Mesendoderm (in vitro differentiated cells): ENCODE data around the gene FOXP1.

ENCODE experiments used
- DNase-seq: peaks from one replicate; pipeline ENCODE4 v3.0.0; 2013
- H2AK5ac ChIP-seq: 2 replicates; pipeline ENCODE4 v1.6.1; 2013; ENCODE audit warnings: low read length, inconsistent platforms
- H2BK120ac ChIP-seq: 2 replicates; pipeline ENCODE4 v1.6.1; 2013; ENCODE audit warnings: low read depth, mild to moderate bottlenecking, low read length, moderate library complexity, mixed read lengths
- H2BK15ac ChIP-seq: replicated peaks from 2 replicates; pipeline ENCODE4 v1.6.1; 2013; ENCODE audit warnings: low read depth, mild to moderate bottlenecking, moderate library complexity
- H2BK5ac ChIP-seq: 2 replicates; pipeline ENCODE4 v1.6.1; 2013; ENCODE audit warnings: low read length, inconsistent platforms
- H3K18ac ChIP-seq: 2 replicates; pipeline ENCODE4 v1.6.1; 2013; ENCODE audit warnings: mild to moderate bottlenecking, low read length, mixed read lengths
- H3K23ac ChIP-seq: one replicate; pipeline ENCODE4 v1.6.1; 2013; ENCODE audit warnings: low read length
- H3K27ac ChIP-seq: 2 replicates; pipeline ENCODE4 v1.5.1; 2013; ENCODE audit warnings: low read depth, mild to moderate bottlenecking, inconsistent platforms, low read length, moderate library complexity
- H3K27me3 ChIP-seq: 2 replicates; pipeline ENCODE4 v1.6.1; 2013; ENCODE audit warnings: low read length, control low read depth, mild to moderate bottlenecking, inconsistent platforms; ENCODE audit not compliant: insufficient read depth, poor library complexity
- H3K36me3 ChIP-seq: 2 replicates; pipeline ENCODE4 v1.6.1; 2013; ENCODE audit warnings: low read length, inconsistent platforms; ENCODE audit not compliant: control insufficient read depth, insufficient read depth
- H3K4ac ChIP-seq: one replicate; pipeline ENCODE4 v1.6.1; 2013; ENCODE audit warnings: low read depth, mild to moderate bottlenecking, low read length, moderate library complexity
- H3K4me1 ChIP-seq: 2 replicates; pipeline ENCODE4 v1.6.1; 2013; ENCODE audit warnings: low read depth, low read length, inconsistent platforms; ENCODE audit not compliant: control insufficient read depth
- H3K4me2 ChIP-seq: 2 replicates; pipeline ENCODE4 v1.6.1; 2013; ENCODE audit warnings: low read length
- H3K4me3 ChIP-seq: 2 replicates; pipeline ENCODE4 v1.5.1; 2013; ENCODE audit warnings: mild to moderate bottlenecking, low read length
- H3K56ac ChIP-seq: one replicate; pipeline ENCODE4 v1.6.1; 2013; ENCODE audit warnings: low read length
- H3K79me1 ChIP-seq: 2 replicates; pipeline ENCODE4 v1.6.1; 2013; ENCODE audit warnings: low read length, inconsistent platforms
- H3K79me2 ChIP-seq: 2 replicates; pipeline ENCODE4 v1.6.1; 2013; ENCODE audit warnings: mild to moderate bottlenecking, low read length; ENCODE audit not compliant: control insufficient read depth, insufficient read depth
- H3K9ac ChIP-seq: 2 replicates; pipeline ENCODE4 v1.6.1; 2013; ENCODE audit warnings: low read length, inconsistent platforms
- H4K5ac ChIP-seq: one replicate; pipeline ENCODE4 v1.6.1; 2013; ENCODE audit warnings: low read length
- H4K8ac ChIP-seq: one replicate; pipeline ENCODE4 v1.6.1; 2013; ENCODE audit warnings: low read depth, mild to moderate bottlenecking, control low read depth, low read length, moderate library complexity
- WGBS: extraction: QIAGEN DNeasy Blood & Tissue Kit; methylation state at CpG from one replicate; pipeline ENCODE4 v1.1.7; 2013; ENCODE audit warnings: low lambda C conversion rate, missing lambda C conversion rate; ENCODE audit not compliant: insufficient coverage; ENCODE audit errors: extremely low coverage; 5-methylcytosine and 5-hydroxymethylcytosine counted together

FOXP1 gene

DNA sequence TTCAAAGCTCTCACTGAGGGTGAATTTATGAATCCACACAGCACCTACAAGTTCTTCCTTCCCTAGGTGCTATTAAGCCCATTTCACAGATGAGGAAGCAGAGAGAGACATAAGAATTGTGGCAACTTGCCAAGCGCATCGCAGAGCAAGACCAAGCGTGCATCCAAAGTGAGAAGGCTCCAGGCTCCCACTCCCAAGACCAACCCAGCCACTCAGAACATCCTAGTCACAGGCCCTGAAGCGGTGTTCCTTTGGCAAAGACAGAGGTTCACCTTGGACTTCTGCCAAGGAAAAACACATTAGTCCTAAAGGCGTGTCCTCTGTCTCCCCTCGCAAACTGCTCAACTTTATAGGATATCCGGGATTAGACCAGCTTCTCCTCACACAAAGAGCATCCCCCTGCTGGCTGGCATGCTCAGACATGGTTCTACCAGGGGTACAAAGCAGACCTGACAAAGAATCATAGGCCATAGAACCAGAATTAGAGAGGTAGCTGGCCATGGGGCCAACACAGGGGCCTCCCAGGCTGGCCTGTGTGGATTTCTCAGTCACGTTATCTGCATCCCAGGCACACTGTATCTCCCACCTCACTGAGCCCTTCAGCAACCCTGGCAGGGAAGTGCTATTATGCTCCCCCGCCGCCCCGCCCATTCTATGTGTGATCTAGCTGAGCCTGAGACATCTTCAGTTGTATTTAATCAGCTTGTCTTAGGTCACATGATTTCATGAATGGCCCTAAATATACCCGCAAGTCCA lies 160.2 kb downstream of the FOXP1 start:
- H3K18ac ChIP-seq: no peak overlapping the region
- H3K79me2 ChIP-seq: no peaks in the 10 kb centered on the region
- no peak overlapping the region for H3K4ac ChIP-seq
- no peak overlapping the region for H3K4me2 ChIP-seq
- H2BK5ac ChIP-seq: no peak overlapping the region
- H3K4me3 ChIP-seq: no peak overlapping the region
- H3K9ac ChIP-seq: no peak overlapping the region
- no peak overlapping the region for H3K23ac ChIP-seq
- H3K4me1 ChIP-seq: no peaks in the 10 kb centered on the region
- H3K27ac ChIP-seq: no peak overlapping the region
- no peak overlapping the region for H4K8ac ChIP-seq
- no peak overlapping the region for H2BK120ac ChIP-seq
- no peak overlapping the region for H2BK15ac ChIP-seq
- no peaks in the 10 kb centered on the region for H3K36me3 ChIP-seq
- DNase-seq: peak; percentile 46
- no peak overlapping the region for H3K56ac ChIP-seq
- no peaks in the 10 kb centered on the region for H3K79me1 ChIP-seq
- no peaks in the 10 kb centered on the region for H3K27me3 ChIP-seq
- no peak overlapping the region for H2AK5ac ChIP-seq
- no peak overlapping the region for H4K5ac ChIP-seq
- no CpG with 5 or more reads among the region's 12 CpGs for WGBS

DNA sequence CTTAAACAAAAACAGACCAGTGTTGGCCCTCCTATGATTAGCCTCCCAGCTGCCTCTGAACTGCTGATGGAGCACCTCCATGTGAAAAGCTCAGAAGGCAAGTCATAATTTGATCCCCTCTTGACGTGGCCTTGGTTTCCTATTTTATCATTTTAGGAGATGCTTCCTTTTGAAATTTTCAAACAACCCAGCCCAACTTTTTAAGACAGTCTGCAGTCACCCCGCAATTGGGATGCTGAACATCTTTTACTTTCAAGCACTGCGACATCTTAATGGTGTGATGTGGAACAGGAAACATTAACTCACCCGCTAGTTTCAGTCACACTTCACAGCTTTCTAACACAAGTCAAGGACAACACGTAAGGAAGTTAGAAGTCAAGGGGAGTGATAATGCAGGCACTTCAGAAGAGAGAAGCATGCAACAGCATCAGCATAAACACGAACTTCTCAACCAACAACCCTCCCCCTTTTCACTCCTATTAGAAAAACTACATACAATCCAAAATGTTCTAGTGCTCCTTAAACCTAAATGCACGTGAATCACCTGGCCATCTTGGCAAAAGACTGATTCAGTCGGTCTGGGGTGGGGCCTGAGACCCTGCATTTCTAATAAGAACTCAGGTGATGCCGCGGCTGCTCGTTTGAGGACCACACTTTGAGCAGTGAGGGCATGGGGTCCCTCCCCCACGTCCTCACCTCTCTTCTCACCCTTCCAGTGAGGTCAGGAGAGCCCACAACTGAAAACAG lies 161.5 kb downstream of the FOXP1 start:
- Histone ChIP-seq H4K8ac (no peak overlapping the region), H3K4me2 (no peak overlapping the region), H4K5ac (no peak overlapping the region), H3K79me2 (no peaks in the 10 kb centered on the region), H3K56ac (no peak overlapping the region), H3K27me3 (no peaks in the 10 kb centered on the region), H3K4me1 (no peaks in the 10 kb centered on the region), H3K4ac (no peak overlapping the region), H2BK120ac (no peak overlapping the region), H3K23ac (no peak overlapping the region), H3K36me3 (no peaks in the 10 kb centered on the region), H2AK5ac (no peak overlapping the region), H3K27ac (no peak overlapping the region), H2BK5ac (no peak overlapping the region), H3K18ac (no peak overlapping the region), H3K79me1 (no peaks in the 10 kb centered on the region), H3K9ac (no peak overlapping the region), H2BK15ac (no peak overlapping the region), H3K4me3 (no peak overlapping the region)
- WGBS: no CpG with 5 or more reads among the region's 12 CpGs
- DNase-seq: no peak

DNA sequence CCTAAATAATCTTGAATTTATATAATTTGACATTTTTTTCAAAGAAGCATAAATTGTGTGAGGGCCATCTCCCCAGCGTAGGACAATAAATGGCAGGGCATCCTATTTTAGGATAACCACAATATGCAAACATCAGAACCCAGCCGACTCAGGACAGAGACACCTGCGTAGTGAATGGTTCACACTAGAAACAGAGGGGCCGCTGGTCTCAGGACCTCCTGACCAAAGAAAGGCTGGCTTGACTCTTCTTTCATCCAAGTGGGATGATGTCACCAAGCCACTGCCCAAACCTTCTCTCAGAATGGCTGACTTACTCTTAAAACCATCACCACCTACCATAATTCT lies 162.1 kb downstream of the FOXP1 start:
- Histone ChIP-seq H3K27ac (no peak overlapping the region), H3K9ac (no peak overlapping the region), H3K4me3 (no peak overlapping the region), H2BK120ac (no peak overlapping the region), H3K56ac (no peak overlapping the region), H2BK15ac (no peak overlapping the region), H3K36me3 (no peaks in the 10 kb centered on the region), H3K18ac (no peak overlapping the region), H2AK5ac (no peak overlapping the region), H3K4me1 (no peaks in the 10 kb centered on the region), H3K23ac (no peak overlapping the region), H3K79me2 (no peaks in the 10 kb centered on the region), H4K8ac (no peak overlapping the region), H3K27me3 (no peaks in the 10 kb centered on the region), H3K4me2 (no peak overlapping the region), H3K4ac (no peak overlapping the region), H3K79me1 (no peaks in the 10 kb centered on the region), H2BK5ac (no peak overlapping the region), H4K5ac (no peak overlapping the region)
- DNase-seq: no peak
- WGBS: no CpG with 5 or more reads among the region's 4 CpGs

DNA sequence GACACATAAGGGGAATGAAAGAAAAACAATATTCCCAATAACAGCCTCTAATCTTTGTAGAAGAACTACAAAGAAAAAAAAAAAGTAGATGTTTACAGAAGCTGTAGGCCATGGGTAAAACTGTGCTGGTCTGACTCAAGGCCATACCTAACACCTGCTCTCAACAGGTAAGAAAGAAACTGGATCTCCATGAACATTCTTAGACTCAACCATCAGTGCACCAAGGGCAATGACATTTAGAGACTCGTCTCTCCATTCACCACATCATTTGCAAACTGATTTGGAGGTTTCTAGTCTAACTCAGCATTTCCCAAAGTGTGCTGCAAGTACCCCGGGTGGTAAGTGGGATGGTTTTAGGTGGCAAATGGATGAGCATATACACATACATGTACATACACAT lies 164.2 kb downstream of the FOXP1 start:
- Histone ChIP-seq H3K79me1 (no peaks in the 10 kb centered on the region), H3K4me3 (no peak overlapping the region), H3K36me3 (no peaks in the 10 kb centered on the region), H3K27me3 (no peaks in the 10 kb centered on the region), H2AK5ac (no peak overlapping the region), H3K56ac (no peak overlapping the region), H2BK5ac (no peak overlapping the region), H4K8ac (no peak overlapping the region), H3K23ac (no peak overlapping the region), H3K4ac (no peak overlapping the region), H2BK15ac (no peak overlapping the region), H2BK120ac (no peak overlapping the region), H4K5ac (no peak overlapping the region), H3K18ac (no peak overlapping the region), H3K79me2 (no peaks in the 10 kb centered on the region), H3K27ac (no peak overlapping the region), H3K4me1 (no peaks in the 10 kb centered on the region), H3K4me2 (no peak overlapping the region), H3K9ac (no peak overlapping the region)
- no peak for DNase-seq
- WGBS: no CpG with 5 or more reads among the region's 2 CpGs

DNA sequence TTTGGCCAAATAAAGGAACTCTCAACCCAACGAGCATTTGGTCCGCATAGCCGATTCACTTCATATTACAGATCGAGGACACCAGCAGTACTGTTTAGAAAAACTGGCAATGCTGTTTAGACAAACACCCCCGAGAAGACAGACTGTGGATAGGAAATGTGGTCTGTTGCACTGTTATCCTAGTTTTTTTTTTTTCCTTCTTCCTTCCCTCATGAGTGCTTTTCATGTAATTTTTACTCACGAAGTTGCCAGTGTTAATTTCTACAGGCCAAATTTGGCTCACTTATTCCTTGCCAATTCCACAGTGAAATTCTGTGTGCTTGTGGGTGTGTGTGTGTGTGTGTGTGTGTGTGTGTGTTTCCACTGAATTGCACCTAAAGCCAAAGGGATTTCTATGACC lies 165.7 kb downstream of the FOXP1 start:
- Histone ChIP-seq H3K4me1 (no peaks in the 10 kb centered on the region), H3K36me3 (no peaks in the 10 kb centered on the region), H3K4ac (no peak overlapping the region), H3K23ac (no peak overlapping the region), H3K27me3 (no peaks in the 10 kb centered on the region), H2BK120ac (no peak overlapping the region), H4K5ac (no peak overlapping the region), H3K27ac (no peak overlapping the region), H3K4me3 (no peak overlapping the region), H3K18ac (no peak overlapping the region), H2AK5ac (no peak overlapping the region), H3K79me2 (no peaks in the 10 kb centered on the region), H3K56ac (no peak overlapping the region), H2BK5ac (no peak overlapping the region), H3K9ac (no peak overlapping the region), H3K79me1 (no peaks in the 10 kb centered on the region), H3K4me2 (no peak overlapping the region), H4K8ac (no peak overlapping the region), H2BK15ac (no peak overlapping the region)
- WGBS: no CpG with 5 or more reads among the region's 6 CpGs
- no peak for DNase-seq
